ENCODE measurements around the gene ZNF536.

GRCh38 chr19:30498707-30499106 is 126.5 kb downstream of the ZNF536 start:
- TF ChIP-seq CTCF (optimal IDR thresholded peaks at IDR 0.05 in 1 of 3, IDR thresholded peaks at IDR 0.05 in 1 of 3, conservative IDR thresholded peaks at IDR 0.05 in 1 of 3; ENCODE audit: extremely low read depth in 1 of 3, insufficient read depth in 2 of 3, low read length in 3 of 3) (no peak), EZH2 (IDR thresholded peaks at IDR 0.05; ENCODE audit: low read length) (no peak)

All from keratinocyte (primary cell).